K562 (cell line): ENCODE measurements around the gene NXT1. TPM values are rescaled to one million over a fixed set of nuclear protein-coding genes. Genes with fewer than 3 reads are reported as not detected.

Experiments used
- BRF2 ChIP-seq: IDR thresholded peaks from 3 replicates; pipeline ENCODE4 v1.6.1; 2011; ENCODE audit warnings: borderline replicate concordance, mild to moderate bottlenecking; ENCODE audit not compliant: insufficient read length, insufficient read depth
- HNRNPH1 ChIP-seq: fragments of 200-400 bp; formaldehyde crosslinking; optimal IDR thresholded peaks from 2 replicates; pipeline ENCODE3; 2017; ENCODE audit warnings: low read depth, mild to moderate bottlenecking, low read length, moderate library complexity
- MLLT1 ChIP-seq, 2 experiments: fragments of 450-650 bp; IDR thresholded peaks; 2 replicates each; pipeline ENCODE4 v1.6.1; 2016
- MTA1 ChIP-seq: fragments of 450-650 bp; IDR thresholded peaks from 2 replicates; pipeline ENCODE4 v1.6.1; 2017; ENCODE audit warnings: borderline replicate concordance
- MTF1 ChIP-seq: fragments of 250-450 bp; sonication (Bioruptor Pico); IDR thresholded peaks from 2 replicates; pipeline ENCODE4 v1.9.0; 2021; ENCODE audit warnings: moderate library complexity, mild to moderate bottlenecking, inconsistent platforms, borderline replicate concordance
- NFRKB ChIP-seq: fragments of 450-650 bp; IDR thresholded peaks from 2 replicates; pipeline ENCODE4 v1.6.1; 2016; ENCODE audit warnings: low read depth
- NUFIP1 ChIP-seq: fragments of 450-650 bp; IDR thresholded peaks from 2 replicates; pipeline ENCODE4 v1.6.1; 2018; ENCODE audit not compliant: partially characterized antibody
- POLR2AphosphoS5 ChIP-seq: IDR thresholded peaks from 2 replicates; pipeline ENCODE4 v1.6.1; 2011; ENCODE audit warnings: mild to moderate bottlenecking, low read depth, low read length, moderate library complexity; ENCODE audit not compliant: control insufficient read depth, insufficient read depth
- POLR2G ChIP-seq: fragments of 200-400 bp; formaldehyde crosslinking; IDR thresholded peaks from 2 replicates; pipeline ENCODE4 v1.6.1; 2017; ENCODE audit warnings: low read depth, mild to moderate bottlenecking, antibody characterized with exemption, low read length, moderate library complexity
- PTRF ChIP-seq: fragments of 450-650 bp; IDR thresholded peaks from 2 replicates; pipeline ENCODE4 v1.6.1; 2016; ENCODE audit warnings: mild to moderate bottlenecking, missing genetic modification characterization, missing compliant biosample characterization
- TAL1 ChIP-seq: fragments of 450-650 bp; IDR thresholded peaks from 2 replicates; pipeline ENCODE4 v1.6.1; 2016; ENCODE audit warnings: mild to moderate bottlenecking
- ZBTB12 ChIP-seq: fragments of 250-450 bp; sonication (Bioruptor Pico); IDR thresholded peaks from 2 replicates; pipeline ENCODE4 v1.4.0; 2020
- ZNF133 ChIP-seq: fragments of 250-450 bp; sonication (Bioruptor Pico); IDR thresholded peaks from 2 replicates; pipeline ENCODE4 v1.4.0; 2020; ENCODE audit warnings: mild to moderate bottlenecking
- ZNF445 ChIP-seq: fragments of 250-450 bp; sonication (Bioruptor Pico); IDR thresholded peaks from 2 replicates; pipeline ENCODE4 v1.4.0; 2020; ENCODE audit warnings: low read depth, mild to moderate bottlenecking, moderate library complexity
- polyA plus RNA-seq, 8 experiments: library from polyadenylated mRNA; depleted of rRNA in 4 of 8; stranded (reverse) in 5 of 8; unstranded in 3 of 8; fragments of >200 nt; fragmentation: Nextera tagmentation in 2 of 8; fragmentation: Illumina TruSeq in 1 of 8; extraction: Ambion mirVana in 2 of 8; extraction: Trizol in 1 of 8; gene quantifications; 2 replicates each; pipeline versions ENCODE4 v1.2.1 to v1.2.3, GENCODE V29; 2011 to 2014; ENCODE audit warnings: inconsistent platforms in 1 of 8, missing spikeins in 1 of 8
- total RNA-seq, 7 experiments: library from RNA; depleted of rRNA in 6 of 7; stranded (reverse); fragments of >200 nt in 6 of 7; fragmentation: Illumina TruSeq in 2 of 7; extraction: Trizol in 2 of 7; gene quantifications; 2 replicates each; pipeline versions ENCODE4 v1.2.1 to v1.2.3, GENCODE V29; 2011 to 2021; ENCODE audit warnings: low replicate concordance in 1 of 7
- TF ChIP-seq, protein P1 (sequence below): fragments of 450-650 bp; IDR thresholded peaks from 2 replicates; pipeline ENCODE4 v1.6.1; 2016; ENCODE audit warnings: mild to moderate bottlenecking

NXT1 gene
- total and polyA plus RNA-seq, 9 of the 15 experiments (the other 6 are each of a cell fraction or from before 2014, with no cell fraction given): 7.7 to 50.9 (median 35.6) TPM

DNA sequence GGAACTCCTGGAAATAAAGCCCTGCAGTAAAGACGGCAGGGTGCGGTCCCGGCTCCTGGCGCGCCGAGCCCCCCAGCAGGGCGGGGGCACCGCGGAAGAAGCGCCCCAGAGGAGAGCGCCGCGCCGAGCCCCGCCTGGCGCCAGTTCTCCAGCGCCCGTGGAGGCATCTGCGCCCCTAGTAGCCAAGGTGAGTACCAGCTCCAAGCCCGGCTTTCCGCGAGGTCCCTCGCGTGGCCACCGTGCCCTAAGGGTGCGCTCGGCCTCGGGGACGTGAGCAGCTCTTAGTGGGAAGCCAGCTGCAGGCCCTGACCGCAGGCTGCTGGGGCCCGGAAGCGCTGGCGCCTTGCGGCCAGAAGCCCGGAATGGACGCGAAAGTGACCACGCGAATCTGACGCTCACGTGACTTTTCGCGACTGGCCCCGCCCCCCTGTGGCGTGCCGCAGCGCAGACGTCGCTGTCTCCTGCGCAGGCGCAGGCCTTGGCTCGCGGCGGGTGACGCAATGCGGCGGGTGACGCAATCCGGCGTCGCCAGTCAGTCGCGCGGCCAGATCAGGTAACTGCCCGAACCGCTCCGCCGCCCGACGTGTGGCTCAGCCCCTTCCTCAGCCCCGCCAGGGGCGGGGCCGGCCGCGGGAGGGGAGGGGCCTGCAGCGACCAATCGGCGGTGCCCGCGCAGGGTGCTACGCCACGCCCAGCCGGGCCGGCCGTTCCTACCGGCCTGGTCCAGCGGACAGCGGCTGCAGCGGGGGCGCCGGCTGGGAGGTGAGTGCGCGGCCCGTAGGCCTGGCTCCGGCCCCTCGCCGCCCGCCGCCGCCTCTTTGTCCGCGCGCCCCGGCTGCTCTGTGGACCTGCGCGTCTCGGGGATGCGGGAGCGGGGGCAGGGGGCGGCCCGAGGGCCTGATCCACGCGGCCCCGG, 11.1 kb downstream of the NXT1 start, which contains the start of gene GZF1 (continued):
- TF ChIP-seq BRF2 (no peak), ZNF133 (CRISPR knock-in tag) (no peak), MLLT1 (IDR thresholded peaks at IDR 0.05) (peak in 1 of 2 experiments; percentile 92; a peak in 2 of 4 replicates), ZBTB12 (CRISPR knock-in tag) (peak; percentile 94), MTA1 (peak; percentile 96), TAL1 (no peak), NUFIP1 (no peak), ZNF445 (CRISPR knock-in tag) (no peak), HNRNPH1 (no peak), POLR2G (peak; percentile 92), MTF1 (no peak), POLR2AphosphoS5 (peak; percentile 73), PTRF (tag) (no peak), NFRKB (no peak; the same call in 1 of the 2 replicates)
- TF ChIP-seq, protein P1, sequence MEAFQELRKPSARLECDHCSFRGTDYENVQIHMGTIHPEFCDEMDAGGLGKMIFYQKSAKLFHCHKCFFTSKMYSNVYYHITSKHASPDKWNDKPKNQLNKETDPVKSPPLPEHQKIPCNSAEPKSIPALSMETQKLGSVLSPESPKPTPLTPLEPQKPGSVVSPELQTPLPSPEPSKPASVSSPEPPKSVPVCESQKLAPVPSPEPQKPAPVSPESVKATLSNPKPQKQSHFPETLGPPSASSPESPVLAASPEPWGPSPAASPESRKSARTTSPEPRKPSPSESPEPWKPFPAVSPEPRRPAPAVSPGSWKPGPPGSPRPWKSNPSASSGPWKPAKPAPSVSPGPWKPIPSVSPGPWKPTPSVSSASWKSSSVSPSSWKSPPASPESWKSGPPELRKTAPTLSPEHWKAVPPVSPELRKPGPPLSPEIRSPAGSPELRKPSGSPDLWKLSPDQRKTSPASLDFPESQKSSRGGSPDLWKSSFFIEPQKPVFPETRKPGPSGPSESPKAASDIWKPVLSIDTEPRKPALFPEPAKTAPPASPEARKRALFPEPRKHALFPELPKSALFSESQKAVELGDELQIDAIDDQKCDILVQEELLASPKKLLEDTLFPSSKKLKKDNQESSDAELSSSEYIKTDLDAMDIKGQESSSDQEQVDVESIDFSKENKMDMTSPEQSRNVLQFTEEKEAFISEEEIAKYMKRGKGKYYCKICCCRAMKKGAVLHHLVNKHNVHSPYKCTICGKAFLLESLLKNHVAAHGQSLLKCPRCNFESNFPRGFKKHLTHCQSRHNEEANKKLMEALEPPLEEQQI: no peak
